Nephron progenitor cell (in vitro differentiated cells): Measurements from ENCODE around the gene ADPRM.
"Not testable (repeated sequence)": the region's sequence is repeated elsewhere in the genome, so short reads cannot be mapped to it uniquely, and the experiment has no call there.

Source experiments
- DNase-seq: peaks from one replicate; pipeline ENCODE4 v3.0.0; 2021
- H3K27ac Mint-ChIP-seq: 2 replicates; pipeline ENCODE4 v1.8.0; 2021; ENCODE audit warnings: mild to moderate bottlenecking, moderate library complexity, mixed read lengths
- H3K27me3 Mint-ChIP-seq: 2 replicates; pipeline ENCODE4 v1.8.0; 2021; ENCODE audit warnings: mild to moderate bottlenecking, low read depth, mixed read lengths; ENCODE audit not compliant: poor library complexity
- H3K36me3 Mint-ChIP-seq: 2 replicates; pipeline ENCODE4 v1.8.0; 2021; ENCODE audit warnings: low read depth, mixed read lengths
- H3K4me1 Mint-ChIP-seq: 2 replicates; pipeline ENCODE4 v1.8.0; 2021; ENCODE audit warnings: mixed read lengths
- H3K4me3 Mint-ChIP-seq: 2 replicates; pipeline ENCODE4 v1.8.0; 2021; ENCODE audit warnings: mild to moderate bottlenecking, moderate library complexity, mixed read lengths
- H3K9me3 Mint-ChIP-seq: 2 replicates; pipeline ENCODE4 v1.8.0; 2021; ENCODE audit warnings: mild to moderate bottlenecking, moderate library complexity, mixed read lengths
- TF ChIP-seq, protein P1 (sequence below): fragments of 200-600 bp; sonication (generic); IDR thresholded peaks from 2 replicates; pipeline ENCODE4 v1.5.0; 2021; ENCODE audit warnings: antibody characterized with exemption

The ADPRM gene

DNA sequence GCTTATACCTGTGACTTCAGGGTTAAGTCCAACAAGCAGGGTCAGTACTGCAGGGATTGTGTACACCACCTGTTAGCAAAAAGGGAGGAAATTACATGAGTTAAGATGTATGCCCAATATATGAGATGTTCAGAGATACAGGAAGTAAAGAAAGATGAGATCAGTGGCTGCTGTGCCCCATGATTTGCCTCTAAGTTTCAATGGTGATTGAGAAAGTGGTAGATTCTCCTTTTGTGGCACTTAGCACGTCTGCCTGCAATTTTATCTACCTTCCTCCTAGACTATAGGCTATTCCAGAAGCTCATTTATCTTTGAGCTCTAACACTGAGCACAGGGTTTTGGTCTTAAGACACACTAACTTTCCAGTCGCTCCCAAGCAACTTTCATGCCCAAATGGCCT is 28.8 kb downstream of the ADPRM start:
- Mint-ChIP-seq H3K27me3 (peaks cover 16% of the 10 kb centered on the region), H3K36me3 (peaks cover 10% of the 10 kb centered on the region), H3K9me3 (no peaks in the 10 kb centered on the region), H3K4me3 (no peak overlapping the region), H3K4me1 (peaks cover 13% of the 10 kb centered on the region), H3K27ac (no peak overlapping the region)
- TF ChIP-seq, protein P1, sequence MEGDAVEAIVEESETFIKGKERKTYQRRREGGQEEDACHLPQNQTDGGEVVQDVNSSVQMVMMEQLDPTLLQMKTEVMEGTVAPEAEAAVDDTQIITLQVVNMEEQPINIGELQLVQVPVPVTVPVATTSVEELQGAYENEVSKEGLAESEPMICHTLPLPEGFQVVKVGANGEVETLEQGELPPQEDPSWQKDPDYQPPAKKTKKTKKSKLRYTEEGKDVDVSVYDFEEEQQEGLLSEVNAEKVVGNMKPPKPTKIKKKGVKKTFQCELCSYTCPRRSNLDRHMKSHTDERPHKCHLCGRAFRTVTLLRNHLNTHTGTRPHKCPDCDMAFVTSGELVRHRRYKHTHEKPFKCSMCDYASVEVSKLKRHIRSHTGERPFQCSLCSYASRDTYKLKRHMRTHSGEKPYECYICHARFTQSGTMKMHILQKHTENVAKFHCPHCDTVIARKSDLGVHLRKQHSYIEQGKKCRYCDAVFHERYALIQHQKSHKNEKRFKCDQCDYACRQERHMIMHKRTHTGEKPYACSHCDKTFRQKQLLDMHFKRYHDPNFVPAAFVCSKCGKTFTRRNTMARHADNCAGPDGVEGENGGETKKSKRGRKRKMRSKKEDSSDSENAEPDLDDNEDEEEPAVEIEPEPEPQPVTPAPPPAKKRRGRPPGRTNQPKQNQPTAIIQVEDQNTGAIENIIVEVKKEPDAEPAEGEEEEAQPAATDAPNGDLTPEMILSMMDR, result no peak
- no peak for DNase-seq

- peaks cover 10% of the 10 kb centered on the region for H3K36me3 Mint-ChIP-seq
- DNase-seq, result no peak
- no peak overlapping the region for H3K27ac Mint-ChIP-seq
- no peak overlapping the region for H3K4me3 Mint-ChIP-seq
- H3K27me3 Mint-ChIP-seq, result peaks cover 16% of the 10 kb centered on the region
- peaks cover 13% of the 10 kb centered on the region for H3K4me1 Mint-ChIP-seq
- TF ChIP-seq, protein P1, result no peak
- no peaks in the 10 kb centered on the region for H3K9me3 Mint-ChIP-seq
These were observed 29.8 kb downstream of the ADPRM start for GRCh38 chr17:10727192-10727591.

GRCh38 chr17:10728331-10728892 is 31.0 kb downstream of the ADPRM start:
- H3K9me3 Mint-ChIP-seq, result no peaks in the 10 kb centered on the region
- H3K4me3 Mint-ChIP-seq, result no peak overlapping the region
- H3K4me1 Mint-ChIP-seq, result peaks cover 16% of the 10 kb centered on the region
- peaks cover 19% of the 10 kb centered on the region for H3K27me3 Mint-ChIP-seq
- H3K27ac Mint-ChIP-seq, result no peak overlapping the region
- peaks cover 5% of the 10 kb centered on the region for H3K36me3 Mint-ChIP-seq
- no peak for DNase-seq
- TF ChIP-seq, protein P1, result no peak

GRCh38 chr17:10729334-10730193 is 32.2 kb downstream of the ADPRM start, which contains the start of gene TMEM220:
TMEM220 (minus strand) TSS chr17:10730023; CDS start chr17:10729851, 172 bp downstream.
- Mint-ChIP-seq H3K4me3 (peak within 1 kb of the TSS; percentile 95), H3K9me3 (no peaks in the 10 kb centered on the region), H3K27me3 (peaks cover 22% of the 10 kb centered on the region), H3K27ac (no peak within 1 kb of the TSS), H3K4me1 (peaks cover 16% of the 10 kb centered on the region), H3K36me3 (no peaks in the 10 kb centered on the region)
- peak; percentile 82 for DNase-seq
- TF ChIP-seq, protein P1, result no peak

DNA sequence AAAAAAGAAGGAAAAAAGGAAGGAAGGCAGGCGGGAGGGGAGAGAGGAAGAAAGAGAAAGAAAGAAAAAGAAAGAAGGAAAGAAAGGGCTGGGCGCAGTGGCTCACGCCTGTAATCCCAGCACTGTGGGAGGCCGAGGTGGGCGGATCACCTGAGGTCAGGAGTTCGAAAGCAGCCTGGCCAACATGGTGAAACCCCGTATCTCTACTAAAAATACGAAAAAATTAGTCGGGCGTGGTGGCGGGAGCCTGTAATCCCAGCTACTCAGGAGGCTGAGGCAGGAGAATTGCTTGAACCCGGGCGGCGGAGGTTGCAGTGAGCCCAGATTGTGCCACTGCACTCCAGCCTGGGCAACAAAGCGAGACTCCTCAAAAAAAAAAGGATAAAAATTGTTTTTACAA is 32.9 kb downstream of the ADPRM start:
- Mint-ChIP-seq H3K4me1 (peaks cover 16% of the 10 kb centered on the region), H3K4me3 (peak overlapping the region; percentile 95), H3K27me3 (peaks cover 22% of the 10 kb centered on the region)
- not testable (repeated sequence) for H3K27ac Mint-ChIP-seq, H3K9me3 Mint-ChIP-seq, H3K36me3 Mint-ChIP-seq, DNase-seq

DNA sequence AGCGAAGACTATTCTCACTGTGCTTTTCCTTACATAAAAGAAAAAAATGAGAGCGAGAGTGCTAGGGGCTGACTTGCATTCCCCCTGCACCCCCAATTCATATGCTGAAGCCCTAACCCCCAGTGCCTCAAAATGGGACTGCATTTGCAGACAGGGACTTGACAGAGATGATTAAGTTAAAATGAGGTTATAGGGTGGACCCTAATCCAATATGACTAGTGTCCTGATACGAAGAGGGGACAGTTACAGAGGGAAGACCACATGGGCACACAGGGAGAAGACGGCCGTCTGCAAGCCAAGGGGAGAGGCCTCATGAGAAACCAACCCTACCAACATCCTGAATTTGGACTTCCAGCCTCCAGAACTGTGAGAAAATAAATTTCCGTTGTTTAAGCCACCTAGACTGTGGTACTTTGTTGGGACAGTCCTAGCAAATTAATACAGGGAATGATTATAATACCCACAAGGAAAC is 34.0 kb downstream of the ADPRM start:
- TF ChIP-seq, protein P1, result no peak
- DNase-seq, result no peak
- peaks cover 16% of the 10 kb centered on the region for H3K4me1 Mint-ChIP-seq
- no peaks in the 10 kb centered on the region for H3K36me3 Mint-ChIP-seq
- no peak overlapping the region for H3K27ac Mint-ChIP-seq
- no peak overlapping the region for H3K4me3 Mint-ChIP-seq
- H3K27me3 Mint-ChIP-seq, result peaks cover 20% of the 10 kb centered on the region
- H3K9me3 Mint-ChIP-seq, result no peaks in the 10 kb centered on the region

DNA sequence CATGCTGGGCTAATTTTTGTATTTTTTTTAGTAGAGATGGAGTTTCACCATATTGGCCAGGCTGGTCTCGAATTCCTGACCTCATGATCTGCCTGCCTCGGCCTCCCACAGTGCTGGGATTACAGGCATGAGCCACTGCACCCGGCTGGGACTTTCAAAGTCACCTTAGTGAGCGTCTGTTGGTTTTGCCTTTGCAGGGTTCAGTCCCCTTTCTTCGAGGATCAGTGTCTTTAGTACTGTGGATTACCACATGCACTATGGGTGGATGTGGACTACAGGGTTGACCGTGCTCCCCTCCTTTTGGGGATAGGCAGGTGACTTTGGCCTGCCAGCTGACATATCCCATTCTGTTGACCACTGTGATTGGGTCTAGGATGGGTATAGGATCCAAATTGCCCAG is 34.7 kb downstream of the ADPRM start:
- DNase-seq, H3K4me3 Mint-ChIP-seq, H3K9me3 Mint-ChIP-seq, H3K27ac Mint-ChIP-seq, H3K36me3 Mint-ChIP-seq: not testable (repeated sequence)
- peaks cover 18% of the 10 kb centered on the region for H3K4me1 Mint-ChIP-seq
- peaks cover 20% of the 10 kb centered on the region for H3K27me3 Mint-ChIP-seq
